Skeletal muscle satellite cell (primary cell): Measurements from ENCODE around the gene NELFA.

ENCODE experiments used
- H3K27me3 ChIP-seq: 2 replicates; pipeline ENCODE4 v1.7.0; 2013; ENCODE audit warnings: low read length; ENCODE audit not compliant: control insufficient read depth, insufficient read depth
- H3K36me3 ChIP-seq: 2 replicates; pipeline ENCODE4 v1.7.0; 2013; ENCODE audit warnings: mild to moderate bottlenecking, control low read depth, low read length; ENCODE audit not compliant: insufficient read depth
- H3K4me1 ChIP-seq: 2 replicates; pipeline ENCODE4 v1.7.0; 2013; ENCODE audit warnings: low read length; ENCODE audit not compliant: control insufficient read depth, insufficient read depth
- H3K4me2 ChIP-seq: 2 replicates; pipeline ENCODE4 v1.7.0; 2013; ENCODE audit warnings: mild to moderate bottlenecking, low read length
- H3K4me3 ChIP-seq: 2 replicates; pipeline ENCODE4 v1.7.0; 2013; ENCODE audit warnings: low read length
- H3K9ac ChIP-seq: 2 replicates; pipeline ENCODE4 v1.7.0; 2013; ENCODE audit warnings: mild to moderate bottlenecking, low read depth, low read length, moderate library complexity
- H3K9me3 ChIP-seq: replicated peaks from 2 replicates; pipeline ENCODE4 v1.7.0; 2013; ENCODE audit warnings: mild to moderate bottlenecking, control low read depth, low read length

The NELFA gene

GRCh38 chr4:1983846-1984405 is 24.8 kb downstream of the NELFA start:
- Histone ChIP-seq H3K27me3 (no peaks in the 10 kb centered on the region), H3K4me1 (peaks cover 9% of the 10 kb centered on the region), H3K4me3 (no peak overlapping the region), H3K4me2 (no peak overlapping the region), H3K9me3 (no peaks in the 10 kb centered on the region), H3K9ac (no peak overlapping the region), H3K36me3 (peaks cover 81% of the 10 kb centered on the region)

DNA sequence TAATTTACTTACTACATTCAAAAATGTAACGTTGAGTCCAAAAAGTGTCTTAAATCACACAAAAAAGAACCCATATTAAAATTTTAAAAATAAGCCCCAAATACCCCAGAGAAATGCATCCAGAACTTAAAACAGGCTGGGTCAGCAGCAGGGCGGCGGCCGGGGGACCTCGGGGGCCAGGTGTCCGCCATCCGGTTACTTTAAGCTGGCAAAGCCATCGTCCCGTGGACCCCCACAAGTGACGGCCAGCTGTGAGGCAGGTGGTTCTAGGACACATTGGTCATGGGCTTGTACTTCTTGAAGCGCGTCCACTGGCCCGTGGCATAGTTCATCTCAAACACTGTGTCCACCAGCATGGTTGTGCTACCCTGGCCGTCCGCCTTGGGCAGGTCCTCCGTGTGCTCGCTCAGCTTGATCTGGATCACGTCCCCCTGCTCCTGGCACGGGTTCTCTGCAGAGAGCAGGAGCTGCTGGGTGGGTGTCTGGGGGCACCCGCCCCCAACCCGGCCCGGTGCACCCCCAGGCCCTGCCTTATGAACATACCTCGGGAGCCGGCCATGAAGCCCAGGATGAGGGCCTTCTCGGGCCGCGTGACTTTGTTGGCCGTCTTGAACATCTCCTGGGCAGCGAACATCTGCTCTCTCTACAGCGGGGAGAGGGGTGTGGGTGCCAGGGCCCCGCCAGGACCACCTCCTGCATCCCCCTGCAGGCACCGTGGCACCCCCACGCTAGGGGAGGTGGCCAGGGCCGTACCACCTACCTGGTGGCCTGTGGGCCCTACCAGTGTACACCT is 25.5 kb downstream of the NELFA start:
- Histone ChIP-seq H3K27me3 (no peaks in the 10 kb centered on the region), H3K36me3 (peaks cover 87% of the 10 kb centered on the region), H3K4me3 (no peak overlapping the region), H3K9ac (no peak overlapping the region), H3K4me1 (peaks cover 9% of the 10 kb centered on the region), H3K9me3 (no peaks in the 10 kb centered on the region), H3K4me2 (no peak overlapping the region)

DNA sequence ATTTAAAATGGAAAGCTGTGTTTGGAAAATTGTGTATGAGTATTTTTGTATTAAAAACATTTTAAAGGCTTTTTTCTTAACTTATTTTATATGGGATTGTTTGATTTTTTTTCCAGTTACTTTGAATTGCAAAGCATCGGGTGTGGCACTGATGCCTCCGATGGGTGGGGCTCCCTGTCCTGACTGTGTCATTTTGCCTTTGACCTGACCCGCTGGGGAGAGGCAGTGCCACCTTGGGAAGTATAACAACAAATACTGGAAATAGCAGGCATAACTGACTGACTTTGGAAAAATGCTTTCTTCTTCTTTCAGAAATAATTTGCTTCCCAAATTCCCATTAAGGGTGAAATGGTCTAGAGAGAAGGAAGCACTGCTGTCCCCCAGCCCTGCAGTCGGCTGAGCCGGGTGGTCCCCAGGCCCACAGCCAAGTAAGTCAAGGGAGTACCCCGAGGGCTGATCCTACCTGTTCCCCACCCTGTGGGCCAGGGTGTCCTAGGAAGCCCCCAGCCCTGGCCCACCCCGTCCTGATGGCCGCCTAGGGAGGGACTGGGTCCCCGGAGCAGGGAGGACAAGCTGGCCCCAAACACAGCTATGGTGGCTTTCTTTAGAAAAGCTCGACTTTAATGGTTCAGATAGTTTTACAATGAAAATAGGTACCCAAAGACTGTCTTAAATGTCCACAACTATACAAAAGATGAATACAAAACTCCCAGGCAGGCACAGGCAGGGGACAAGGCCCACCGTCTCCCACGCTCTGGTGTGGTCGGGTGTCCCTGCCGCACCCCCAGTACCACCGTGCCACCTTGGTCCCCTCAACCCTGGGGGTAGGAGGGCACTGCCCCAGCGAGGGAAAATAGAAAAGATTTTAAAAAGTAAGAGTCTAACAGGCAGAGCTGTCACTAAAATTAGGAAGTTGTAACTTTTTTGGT is 26.4 kb downstream of the NELFA start:
- Histone ChIP-seq H3K4me1 (peaks cover 9% of the 10 kb centered on the region), H3K4me3 (no peak overlapping the region), H3K36me3 (peaks cover 84% of the 10 kb centered on the region)

DNA sequence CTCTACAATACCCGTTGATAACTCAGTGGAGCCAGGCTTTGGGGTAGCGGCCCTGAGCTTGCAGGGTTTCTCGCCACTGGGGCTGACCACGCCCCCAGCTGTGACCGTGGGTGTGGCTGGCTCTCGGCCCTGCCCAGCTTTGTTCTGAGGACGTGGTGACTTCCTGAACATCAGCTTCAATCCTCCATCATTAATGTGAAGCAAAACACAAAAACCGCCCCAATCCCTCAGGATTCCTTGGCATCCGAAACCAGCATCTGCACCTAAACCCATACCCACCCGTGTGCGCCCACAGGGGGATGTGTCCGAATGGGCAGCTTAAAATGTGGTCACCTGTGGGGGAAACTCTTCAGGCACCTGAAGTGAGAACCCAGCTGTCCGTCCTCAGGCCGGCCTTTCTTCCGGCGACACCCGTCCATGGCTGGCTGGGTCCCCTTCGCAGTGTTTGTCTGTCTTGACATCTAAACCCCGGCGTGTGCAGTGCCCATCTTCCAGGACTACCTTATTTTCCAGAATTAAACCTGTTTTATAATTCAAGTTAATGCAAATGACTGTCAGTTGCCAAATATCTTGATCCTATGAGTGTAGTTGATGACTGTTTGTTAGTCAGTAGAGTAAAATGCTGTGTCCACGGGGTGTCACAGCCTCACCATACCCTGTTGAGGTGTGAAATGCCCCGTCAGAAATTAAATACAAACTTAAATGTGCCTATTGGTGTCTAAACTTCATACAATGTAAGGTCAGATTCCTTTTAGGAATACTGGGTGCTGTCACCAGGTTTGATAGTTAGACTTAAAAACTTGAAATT is 27.3 kb downstream of the NELFA start:
- Histone ChIP-seq H3K4me2 (no peak overlapping the region), H3K27me3 (no peaks in the 10 kb centered on the region), H3K4me1 (peaks cover 9% of the 10 kb centered on the region), H3K9ac (no peak overlapping the region), H3K9me3 (no peaks in the 10 kb centered on the region), H3K4me3 (no peak overlapping the region), H3K36me3 (peaks cover 80% of the 10 kb centered on the region)

More for the DNA sequence above, 26.4 kb downstream of the NELFA start:
- Histone ChIP-seq H3K27me3 (no peaks in the 10 kb centered on the region), H3K4me2 (no peak overlapping the region), H3K9me3 (no peaks in the 10 kb centered on the region), H3K9ac (no peak overlapping the region)

- Histone ChIP-seq H3K4me3 (no peak overlapping the region), H3K4me2 (no peak overlapping the region), H3K36me3 (peaks cover 82% of the 10 kb centered on the region), H3K9ac (no peak overlapping the region), H3K27me3 (no peaks in the 10 kb centered on the region), H3K4me1 (peaks cover 9% of the 10 kb centered on the region), H3K9me3 (no peaks in the 10 kb centered on the region)
These were observed 28.2 kb downstream of the NELFA start for GRCh38 chr4:1980561-1981041.

DNA sequence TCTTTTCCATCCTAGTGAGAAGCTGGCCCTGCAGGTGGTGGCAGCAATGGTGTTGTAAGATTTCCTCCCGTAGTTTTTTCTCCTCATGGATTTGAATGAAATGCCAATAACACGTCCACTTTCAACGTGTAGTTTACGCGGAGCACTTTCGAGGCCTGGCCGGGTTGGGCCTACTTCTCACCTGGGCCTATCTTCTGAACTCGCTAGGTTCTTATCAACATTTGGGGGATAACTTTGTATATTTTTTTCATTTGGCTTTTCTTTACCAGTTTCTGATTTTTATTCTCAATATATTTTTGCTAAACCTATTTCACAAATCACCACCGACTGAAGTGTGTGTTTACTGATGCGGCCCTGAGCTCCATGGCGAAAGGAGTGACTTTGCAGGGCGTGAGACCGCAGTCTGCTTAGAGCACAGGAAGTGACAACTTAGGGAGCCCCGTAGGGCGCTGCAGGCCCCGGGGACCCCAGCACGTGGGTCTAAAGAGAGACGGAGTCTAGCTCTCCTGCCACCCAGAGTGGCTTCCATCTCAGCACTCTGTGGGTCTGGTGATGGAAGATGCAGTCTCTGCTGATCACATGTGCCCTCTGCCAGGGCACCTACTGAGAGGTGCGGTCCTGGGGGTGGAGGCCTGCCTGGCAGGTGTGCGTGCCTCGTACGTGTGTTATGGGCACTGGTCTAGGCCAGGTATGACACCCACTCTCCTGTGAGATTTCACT is 29.1 kb downstream of the NELFA start:
- Histone ChIP-seq H3K36me3 (peaks cover 83% of the 10 kb centered on the region), H3K27me3 (no peaks in the 10 kb centered on the region), H3K9me3 (no peaks in the 10 kb centered on the region), H3K4me1 (peaks cover 9% of the 10 kb centered on the region), H3K4me3 (no peak overlapping the region), H3K4me2 (no peak overlapping the region), H3K9ac (no peak overlapping the region)

GRCh38 chr4:1978741-1979476 is 29.9 kb downstream of the NELFA start:
- Histone ChIP-seq H3K4me3 (no peak overlapping the region), H3K36me3 (peaks cover 81% of the 10 kb centered on the region)

GRCh38 chr4:1978226-1978625 is 30.5 kb downstream of the NELFA start:
- Histone ChIP-seq H3K27me3 (no peaks in the 10 kb centered on the region), H3K9me3 (no peaks in the 10 kb centered on the region), H3K36me3 (peaks cover 81% of the 10 kb centered on the region), H3K4me2 (no peak overlapping the region), H3K9ac (no peak overlapping the region), H3K4me3 (no peak overlapping the region), H3K4me1 (peaks cover 9% of the 10 kb centered on the region)

More at GRCh38 chr4:1978741-1979476, 29.9 kb downstream of the NELFA start:
- no peak overlapping the region for H3K4me2 ChIP-seq
- no peaks in the 10 kb centered on the region for H3K9me3 ChIP-seq
- H3K27me3 ChIP-seq, result no peaks in the 10 kb centered on the region
- no peak overlapping the region for H3K9ac ChIP-seq
- peaks cover 9% of the 10 kb centered on the region for H3K4me1 ChIP-seq

- Histone ChIP-seq H3K27me3 (no peaks in the 10 kb centered on the region), H3K4me2 (no peak overlapping the region), H3K9me3 (no peaks in the 10 kb centered on the region), H3K4me1 (peaks cover 5% of the 10 kb centered on the region), H3K9ac (no peak overlapping the region), H3K36me3 (peaks cover 72% of the 10 kb centered on the region), H3K4me3 (no peak overlapping the region)
These were observed 32.1 kb downstream of the NELFA start for GRCh38 chr4:1976416-1977352.
